ENCODE results near the gene RTL5. TPM values are rescaled to one million over a fixed set of nuclear protein-coding genes. Genes with fewer than 3 reads are reported as not detected.

The RTL5 gene
- total RNA-seq, 1 experiment from 2014 or later = not detected

GRCh38 chrX:72146527-72146926 is 14.8 kb upstream of the RTL5 start:
- ChIA-PET POLR2A (no interaction called here), CTCF (no interaction called here)
- intact Hi-C loops (cut with micrococcal nuclease) = no loop called here
- Mint-ChIP-seq H3K4me3 (ENCODE audit: unreplicated experiment) (no peak overlapping the region), H3K27me3 (ENCODE audit: insufficient read depth, unreplicated experiment) (peaks cover 91% of the 10 kb centered on the region), H3K9me3 (ENCODE audit: unreplicated experiment) (no peaks in the 10 kb centered on the region), H3K27ac (ENCODE audit: low read depth, unreplicated experiment) (no peak overlapping the region), H3K4me1 (ENCODE audit: insufficient read depth, unreplicated experiment) (no peaks in the 10 kb centered on the region), H3K36me3 (ENCODE audit: insufficient read depth, unreplicated experiment) (no peaks in the 10 kb centered on the region)
- no peak for TF ChIP-seq CTCF (IDR thresholded peaks at IDR 0.05; ENCODE audit: unreplicated experiment)
- no peak for DNase-seq (ENCODE audit: unreplicated experiment)
- no TSS peak for BruUV-seq (replicated peaks)

DNA sequence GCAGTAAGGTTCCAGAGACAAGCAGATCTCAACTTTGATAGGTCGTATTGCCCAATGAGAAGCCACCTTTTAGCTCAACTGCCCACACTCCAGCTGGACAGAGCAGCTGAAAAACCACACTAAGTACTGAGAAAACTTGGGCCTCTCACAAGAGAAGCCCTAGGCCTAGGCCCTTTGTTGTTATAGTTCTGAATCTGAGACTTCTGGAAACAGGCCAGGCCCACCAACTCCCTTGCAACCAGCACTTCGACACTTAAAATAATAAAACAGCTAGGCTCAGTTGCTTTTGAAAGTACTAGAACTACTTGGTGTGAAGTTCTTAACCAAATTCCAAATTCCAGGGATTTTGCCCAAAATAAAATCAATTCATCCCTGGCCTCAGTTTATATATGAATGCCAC is 13.5 kb upstream of the RTL5 start:
- H3K4me3 Mint-ChIP-seq (ENCODE audit: unreplicated experiment) = no peak overlapping the region
- H3K27ac Mint-ChIP-seq (ENCODE audit: low read depth, unreplicated experiment) = no peak overlapping the region
- DNase-seq (ENCODE audit: unreplicated experiment) = no peak
- BruUV-seq (replicated peaks) = no TSS peak
- H3K27me3 Mint-ChIP-seq (ENCODE audit: insufficient read depth, unreplicated experiment) = peaks cover 91% of the 10 kb centered on the region
- POLR2A ChIA-PET = no interaction called here
- CTCF ChIA-PET = interaction anchor here (0.7 kb wide), 1 partner anchor 400 kb away, joined by 3 read pairs; no protein-coding TSS in a partner anchor
- intact Hi-C loops (cut with micrococcal nuclease) = no loop called here
- no peak for TF ChIP-seq CTCF (IDR thresholded peaks at IDR 0.05; ENCODE audit: unreplicated experiment)
- H3K36me3 Mint-ChIP-seq (ENCODE audit: insufficient read depth, unreplicated experiment) = no peaks in the 10 kb centered on the region
- H3K4me1 Mint-ChIP-seq (ENCODE audit: insufficient read depth, unreplicated experiment) = no peaks in the 10 kb centered on the region
- H3K9me3 Mint-ChIP-seq (ENCODE audit: unreplicated experiment) = no peaks in the 10 kb centered on the region

DNA sequence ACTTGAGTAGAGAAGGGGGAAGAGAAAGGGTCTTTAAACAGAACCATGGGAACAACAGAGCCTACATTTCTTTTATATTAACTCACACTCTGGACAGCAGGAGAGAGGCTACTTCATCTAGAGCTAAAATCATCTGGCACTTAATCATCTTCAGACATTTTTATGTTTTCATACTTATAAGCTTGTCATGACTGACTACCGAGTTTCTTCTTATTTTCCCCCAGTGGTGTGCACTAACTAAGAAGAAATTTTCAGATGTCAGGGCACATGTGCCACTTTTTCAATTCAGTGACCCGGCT is 11.8 kb upstream of the RTL5 start:
- intact Hi-C loops (cut with micrococcal nuclease) = no loop called here
- ChIA-PET POLR2A (interaction anchor here (1.0 kb wide), 1 partner anchor 38 kb away, joined by 3 read pairs; the partner anchor contains the start of gene PIN4), CTCF (interaction anchor here (0.9 to 1.2 kb wide), 2 partner anchors 16 to 17 kb away, joined by 3 to 4 read pairs; no protein-coding TSS in a partner anchor)
- TF ChIP-seq CTCF (IDR thresholded peaks at IDR 0.05; ENCODE audit: unreplicated experiment) = no peak
- Mint-ChIP-seq H3K36me3 (ENCODE audit: insufficient read depth, unreplicated experiment) (no peaks in the 10 kb centered on the region), H3K4me1 (ENCODE audit: insufficient read depth, unreplicated experiment) (no peaks in the 10 kb centered on the region), H3K9me3 (ENCODE audit: unreplicated experiment) (no peaks in the 10 kb centered on the region), H3K4me3 (ENCODE audit: unreplicated experiment) (no peak overlapping the region), H3K27ac (ENCODE audit: low read depth, unreplicated experiment) (no peak overlapping the region), H3K27me3 (ENCODE audit: insufficient read depth, unreplicated experiment) (peaks cover 97% of the 10 kb centered on the region)
- DNase-seq (ENCODE audit: unreplicated experiment) = no peak
- no TSS peak for BruUV-seq (replicated peaks)

- Mint-ChIP-seq H3K9me3 (ENCODE audit: unreplicated experiment) (no peaks in the 10 kb centered on the region), H3K36me3 (ENCODE audit: insufficient read depth, unreplicated experiment) (no peaks in the 10 kb centered on the region), H3K27ac (ENCODE audit: low read depth, unreplicated experiment) (no peak overlapping the region), H3K4me1 (ENCODE audit: insufficient read depth, unreplicated experiment) (no peaks in the 10 kb centered on the region), H3K4me3 (ENCODE audit: unreplicated experiment) (no peak overlapping the region), H3K27me3 (ENCODE audit: insufficient read depth, unreplicated experiment) (peaks cover 99% of the 10 kb centered on the region)
- intact Hi-C loops (cut with micrococcal nuclease) = no loop called here
- BruUV-seq (replicated peaks) = no TSS peak
- TF ChIP-seq CTCF (IDR thresholded peaks at IDR 0.05; ENCODE audit: unreplicated experiment) = no peak
- POLR2A ChIA-PET = interaction anchor here (1.0 kb wide), 1 partner anchor 39 kb away, joined by 3 read pairs; the partner anchor contains the start of gene PIN4
- DNase-seq (ENCODE audit: unreplicated experiment) = no peak
- CTCF ChIA-PET = interaction anchor here (0.7 to 1.2 kb wide), 3 partner anchors 16 to 71 kb away, joined by 3 to 4 read pairs (median 3); no protein-coding TSS in a partner anchor
Measured at GRCh38 chrX:72142794-72143608, 11.3 kb upstream of the RTL5 start.
